AG09319 (cell line): ENCODE measurements around the gene HDAC7.

Source experiments
- DNase-seq: peaks from one replicate; pipeline ENCODE4 v3.0.0-alpha.2; 2010; ENCODE audit warnings: low read depth; ENCODE audit errors: extremely low read depth
- TF ChIP-seq, protein P1 (sequence below): IDR thresholded peaks from 2 replicates; pipeline ENCODE4 v1.5.1; 2011; ENCODE audit warnings: low read depth, mild to moderate bottlenecking, inconsistent platforms, low read length, moderate library complexity

Gene HDAC7

DNA sequence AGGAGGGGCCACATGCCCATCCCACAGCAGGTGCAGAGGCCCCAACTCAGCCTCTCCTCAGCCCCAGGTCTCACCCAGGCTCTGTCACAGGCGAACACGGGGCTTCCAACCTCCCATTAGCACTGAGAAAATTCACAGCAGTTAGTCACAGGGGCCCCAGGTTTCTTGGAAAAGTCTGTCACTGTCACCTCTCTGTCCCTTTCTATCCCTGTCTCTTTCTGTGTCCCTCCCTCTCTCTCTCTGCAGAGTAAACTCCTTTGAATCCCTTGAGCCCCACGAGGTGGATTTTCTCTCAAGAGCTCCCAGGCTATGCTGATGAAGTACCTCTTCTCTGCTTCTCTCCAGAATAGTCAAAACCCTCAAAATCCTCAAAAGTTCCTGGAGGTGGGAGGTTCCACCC is 80.4 kb downstream of the HDAC7 start:
- no peak for DNase-seq
- TF ChIP-seq, protein P1, sequence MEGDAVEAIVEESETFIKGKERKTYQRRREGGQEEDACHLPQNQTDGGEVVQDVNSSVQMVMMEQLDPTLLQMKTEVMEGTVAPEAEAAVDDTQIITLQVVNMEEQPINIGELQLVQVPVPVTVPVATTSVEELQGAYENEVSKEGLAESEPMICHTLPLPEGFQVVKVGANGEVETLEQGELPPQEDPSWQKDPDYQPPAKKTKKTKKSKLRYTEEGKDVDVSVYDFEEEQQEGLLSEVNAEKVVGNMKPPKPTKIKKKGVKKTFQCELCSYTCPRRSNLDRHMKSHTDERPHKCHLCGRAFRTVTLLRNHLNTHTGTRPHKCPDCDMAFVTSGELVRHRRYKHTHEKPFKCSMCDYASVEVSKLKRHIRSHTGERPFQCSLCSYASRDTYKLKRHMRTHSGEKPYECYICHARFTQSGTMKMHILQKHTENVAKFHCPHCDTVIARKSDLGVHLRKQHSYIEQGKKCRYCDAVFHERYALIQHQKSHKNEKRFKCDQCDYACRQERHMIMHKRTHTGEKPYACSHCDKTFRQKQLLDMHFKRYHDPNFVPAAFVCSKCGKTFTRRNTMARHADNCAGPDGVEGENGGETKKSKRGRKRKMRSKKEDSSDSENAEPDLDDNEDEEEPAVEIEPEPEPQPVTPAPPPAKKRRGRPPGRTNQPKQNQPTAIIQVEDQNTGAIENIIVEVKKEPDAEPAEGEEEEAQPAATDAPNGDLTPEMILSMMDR: no peak

DNA sequence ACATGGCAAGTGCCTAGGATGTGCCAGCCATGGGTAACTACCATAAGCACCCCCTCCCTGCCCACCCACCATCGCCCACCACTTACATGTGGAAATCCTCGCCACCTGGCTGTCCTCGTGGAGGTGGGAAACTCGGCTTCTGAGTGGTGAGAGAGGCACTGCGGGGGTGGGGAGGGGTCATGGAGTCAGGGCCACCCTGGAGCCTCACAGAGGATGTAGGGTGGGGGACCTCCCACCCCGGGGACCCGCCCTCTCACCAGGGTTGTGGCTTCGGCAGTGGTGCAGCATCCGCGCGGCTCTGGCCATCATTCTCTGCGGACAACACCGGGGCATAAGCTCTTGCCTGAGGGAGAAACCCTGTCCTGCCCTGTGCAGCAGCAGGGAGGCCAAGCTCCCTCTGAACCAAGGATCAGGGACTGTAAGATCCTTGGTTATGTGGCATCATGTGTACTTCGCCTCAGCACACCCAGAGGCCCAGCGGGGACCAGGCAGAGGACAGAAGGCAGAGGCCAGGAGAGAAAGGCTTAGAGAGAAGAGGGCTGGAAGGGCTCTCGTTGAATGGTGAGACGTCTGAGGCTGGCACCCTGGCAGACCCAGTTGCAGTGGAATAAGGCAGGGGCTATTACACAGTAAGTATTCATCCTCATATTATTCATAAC is 81.6 kb downstream of the HDAC7 start:
- TF ChIP-seq, protein P1: no peak
- no peak for DNase-seq

DNA sequence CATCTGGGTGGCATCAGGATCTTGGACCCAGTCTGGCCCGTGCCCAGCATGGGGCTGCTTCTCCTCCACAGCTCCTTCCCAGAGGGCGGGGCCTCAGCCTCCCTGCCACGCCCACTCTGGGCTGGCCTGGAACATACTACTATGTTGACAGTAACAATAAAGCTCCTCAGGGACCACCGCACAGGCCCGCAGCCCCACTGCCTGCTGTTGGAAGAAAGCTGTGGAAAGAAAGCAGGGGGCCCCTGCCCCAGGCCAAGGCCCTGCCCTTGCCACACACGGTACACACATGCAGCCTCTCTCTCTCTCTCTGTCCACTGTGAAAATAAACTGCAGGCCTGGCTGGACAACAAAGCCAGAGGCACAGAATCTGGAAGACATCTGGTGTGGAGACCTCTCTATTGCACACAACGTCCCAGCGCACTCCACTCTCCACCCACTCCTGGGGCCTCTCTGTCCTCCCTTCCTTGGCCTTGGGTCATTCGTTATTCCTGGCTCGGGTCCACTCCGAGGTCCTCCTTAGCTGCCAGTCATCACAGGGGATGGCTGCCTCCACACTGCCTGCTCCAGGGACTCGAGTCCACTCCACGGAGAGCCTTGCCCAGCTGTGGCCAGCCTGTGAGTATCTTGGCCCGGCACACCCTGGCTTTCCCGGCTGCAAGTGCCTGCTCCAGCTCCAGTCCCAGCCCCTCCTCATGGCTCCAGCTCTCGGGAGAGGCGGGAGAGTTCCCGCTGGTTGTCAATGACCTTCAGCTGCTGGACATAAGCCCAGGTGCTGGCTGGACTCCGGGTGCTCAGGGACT is 82.6 kb downstream of the HDAC7 start:
- TF ChIP-seq, protein P1: no peak
- peak; percentile 75 for DNase-seq

DNA sequence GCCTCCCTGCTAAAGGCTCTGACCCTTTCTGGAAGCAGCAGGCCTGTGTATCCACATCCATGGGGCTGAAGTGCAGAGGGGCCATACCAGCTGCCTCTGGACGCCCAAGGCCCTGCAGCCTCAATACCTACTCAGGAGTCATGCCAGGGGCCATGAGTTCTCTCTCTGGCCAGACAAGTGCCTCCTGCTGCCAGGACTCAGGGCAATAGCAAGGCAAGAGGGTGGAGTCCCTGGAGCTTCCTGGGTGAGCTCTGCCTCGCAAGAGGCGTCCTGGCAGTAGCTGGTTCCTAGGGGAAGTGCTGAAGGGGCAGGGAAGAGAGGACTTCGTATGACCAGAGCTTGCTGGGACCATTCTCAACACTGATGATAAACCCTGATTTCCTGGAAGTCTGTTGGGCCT is 83.5 kb downstream of the HDAC7 start:
- DNase-seq: no peak
- TF ChIP-seq, protein P1: no peak

DNA sequence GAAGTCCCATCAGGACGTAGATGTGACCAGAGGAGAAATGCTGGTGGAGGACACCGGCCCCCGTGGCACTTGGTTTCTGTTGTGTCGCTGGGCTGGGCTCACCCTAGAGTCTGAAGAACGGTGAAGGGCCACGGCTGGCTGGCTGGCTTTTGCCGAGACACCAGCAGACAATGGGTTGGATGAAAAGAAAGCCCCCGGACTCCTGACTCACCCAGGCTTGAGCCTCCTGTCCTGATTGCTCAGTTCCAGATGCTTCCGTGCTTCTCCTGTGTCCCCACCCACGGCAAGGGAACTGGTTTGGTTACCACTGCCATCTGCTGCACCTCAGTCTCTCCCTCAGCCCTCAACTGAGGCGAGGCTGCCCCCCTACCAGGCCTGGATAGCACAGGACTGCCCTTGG is 84.1 kb downstream of the HDAC7 start:
- TF ChIP-seq, protein P1: no peak

DNA sequence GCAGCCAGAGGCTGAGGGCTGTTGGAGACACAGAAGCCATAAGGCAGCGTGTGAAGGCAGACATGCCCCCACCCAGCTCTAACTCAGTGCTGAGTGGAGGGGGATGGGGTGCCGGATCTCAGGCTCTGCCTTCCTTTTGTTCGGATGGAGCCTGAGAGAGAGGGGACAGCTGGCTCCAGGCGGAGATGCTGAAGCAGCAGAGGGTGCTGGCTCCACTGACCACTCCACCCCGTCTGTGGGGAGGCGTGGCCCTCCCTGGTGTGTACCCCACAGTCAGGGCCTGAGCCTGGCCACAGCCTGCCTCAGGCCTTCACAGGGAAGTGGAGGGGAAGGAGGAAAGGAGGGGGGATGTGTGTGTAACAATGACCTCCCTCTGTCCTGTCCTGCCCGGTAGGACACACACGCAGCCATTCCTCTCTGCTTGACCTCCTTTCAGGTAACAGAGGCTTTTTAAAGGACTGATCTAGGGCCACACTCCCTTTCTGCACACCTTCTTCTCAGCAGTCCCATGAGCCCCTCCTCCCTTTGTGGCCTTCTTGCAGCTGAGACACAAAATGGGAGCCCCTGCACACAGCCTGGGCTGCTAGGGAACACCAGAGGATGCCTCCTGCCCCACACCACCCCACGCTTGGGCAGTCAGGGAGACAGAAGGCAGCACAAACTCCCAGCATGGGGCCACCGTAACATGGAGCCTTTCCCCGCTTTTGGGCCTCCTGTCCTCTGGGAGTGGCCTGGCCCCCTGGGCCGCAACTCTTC is 84.8 kb downstream of the HDAC7 start:
- no peak for DNase-seq
- TF ChIP-seq, protein P1: no peak

More for the DNA sequence above, 84.1 kb downstream of the HDAC7 start:
- DNase-seq: no peak

DNA sequence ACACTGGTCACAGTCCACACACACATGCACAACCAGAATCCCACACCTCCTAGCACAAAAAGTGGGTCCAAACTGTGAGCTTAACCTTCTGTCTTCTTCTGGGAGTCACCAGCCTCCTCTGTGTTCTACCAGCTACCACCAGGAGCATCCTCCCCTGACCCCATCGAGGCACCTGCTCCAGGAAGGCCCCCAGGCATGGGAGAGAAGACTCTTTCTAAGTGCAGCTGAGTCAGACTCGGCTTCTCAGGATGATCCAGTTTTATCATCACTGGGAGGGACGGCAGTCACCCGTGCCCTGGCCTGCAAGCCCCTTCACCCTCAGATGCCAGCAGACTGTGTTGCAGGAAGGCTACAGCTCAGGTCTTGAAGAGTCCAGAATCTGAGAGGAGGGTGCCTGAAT is 86.6 kb downstream of the HDAC7 start:
- no peak for DNase-seq
- TF ChIP-seq, protein P1: no peak
